IMR-90 (cell line): ENCODE measurements around the gene TAS2R40. TPM values are rescaled to one million over a fixed set of nuclear protein-coding genes. Genes with fewer than 3 reads are reported as not detected.

Experiments used
- ATAC-seq: fragments of 200-7000 bp; cut with Tn5 transposase; 2 replicates; pipeline ENCODE4 v1.9.1; 2020; ENCODE audit warnings: low read depth, mild to moderate bottlenecking, moderate library complexity
- BruUV-seq: library from RNA; stranded (reverse); fragments of 400-500 nt; replicated peaks from 2 replicates; lab custom pipeline; 2021; lab: Mats Ljungman, UMichigan
- CTCF ChIA-PET: fragments of 300-600 bp; formaldehyde crosslinking; extraction: SDS; loops from one replicate; lab custom pipeline; 2021; ENCODE audit warnings: antibody characterized with exemption; lab: Yijun Ruan, JAX
- POLR2A ChIA-PET: fragments of 300-600 bp; sonication (Branson Sonifier 250); formaldehyde crosslinking; loops from one replicate; lab custom pipeline; 2022; ENCODE audit warnings: antibody characterized with exemption; ENCODE audit not compliant: unreplicated experiment; lab: Charles Lee
- DNase-seq: peaks from one replicate; pipeline ENCODE4 v3.0.0; 2013
- H2AFZ ChIP-seq: replicated peaks from 2 replicates; pipeline ENCODE3; 2013; ENCODE audit warnings: low read length, mild to moderate bottlenecking; ENCODE audit not compliant: poor library complexity
- H2AK5ac ChIP-seq: 2 replicates; pipeline ENCODE4 v1.6.1; 2013; ENCODE audit warnings: low read depth, low read length, inconsistent platforms
- H2AK9ac ChIP-seq: replicated peaks from 2 replicates; pipeline ENCODE3; 2013; ENCODE audit warnings: mild to moderate bottlenecking, low read depth, low read length, moderate library complexity; ENCODE audit not compliant: poor library complexity
- H2BK120ac ChIP-seq: 2 replicates; pipeline ENCODE4 v1.6.1; 2013; ENCODE audit warnings: low read depth, low read length, inconsistent platforms
- H2BK15ac ChIP-seq: 3 replicates; pipeline ENCODE4 v1.6.1; 2013; ENCODE audit warnings: low read depth, low read length, inconsistent platforms
- H2BK20ac ChIP-seq: 2 replicates; pipeline ENCODE4 v1.6.1; 2013; ENCODE audit warnings: low read depth, mild to moderate bottlenecking, inconsistent platforms, low read length, moderate library complexity
- H2BK5ac ChIP-seq: 2 replicates; pipeline ENCODE4 v1.6.1; 2013; ENCODE audit warnings: mild to moderate bottlenecking, low read depth, low read length, inconsistent platforms; ENCODE audit not compliant: poor library complexity, severe bottlenecking
- H3K14ac ChIP-seq: replicated peaks from 2 replicates; pipeline ENCODE4 v1.6.1; 2013; ENCODE audit warnings: low read depth, low read length, inconsistent platforms
- H3K18ac ChIP-seq: 2 replicates; pipeline ENCODE4 v1.6.1; 2013; ENCODE audit warnings: low read depth, low read length, control low read depth
- H3K23ac ChIP-seq: 2 replicates; pipeline ENCODE4 v1.6.1; 2013; ENCODE audit warnings: low read depth, low read length, inconsistent platforms
- H3K27ac ChIP-seq: 2 replicates; pipeline ENCODE4 v1.5.1; 2013; ENCODE audit warnings: mild to moderate bottlenecking, control low read depth, low read length; ENCODE audit not compliant: insufficient read depth
- H3K27me3 ChIP-seq: 2 replicates; pipeline ENCODE4 v1.6.1; 2013; ENCODE audit warnings: low read length; ENCODE audit not compliant: control insufficient read depth, insufficient read depth
- H3K36me3 ChIP-seq: 2 replicates; pipeline ENCODE4 v1.6.1; 2013; ENCODE audit warnings: low read length, mixed read lengths; ENCODE audit not compliant: control insufficient read depth, insufficient read depth
- H3K4ac ChIP-seq: 2 replicates; pipeline ENCODE4 v1.6.1; 2013; ENCODE audit warnings: low read depth, low read length, inconsistent platforms
- H3K4me1 ChIP-seq: 2 replicates; pipeline ENCODE4 v1.6.1; 2013; ENCODE audit warnings: low read length, mixed read lengths; ENCODE audit not compliant: control insufficient read depth, insufficient read depth
- H3K4me2 ChIP-seq: 2 replicates; pipeline ENCODE4 v1.6.1; 2013; ENCODE audit warnings: low read depth, mild to moderate bottlenecking, control low read depth, low read length, moderate library complexity
- H3K4me3 ChIP-seq: 2 replicates; pipeline ENCODE4 v1.5.1; 2013; ENCODE audit warnings: low read depth, mild to moderate bottlenecking, control low read depth, low read length, moderate library complexity; ENCODE audit not compliant: insufficient read depth
- H3K56ac ChIP-seq: 2 replicates; pipeline ENCODE4 v1.6.1; 2013; ENCODE audit warnings: low read length, inconsistent platforms; ENCODE audit not compliant: insufficient read depth; ENCODE audit errors: extremely low read depth
- H3K79me1 ChIP-seq, 2 experiments: 2 replicates each; pipeline ENCODE4 v1.6.1; 2013; ENCODE audit warnings: low read length in 2 of 2, inconsistent platforms in 1 of 2, low read depth in 1 of 2
- H3K9ac ChIP-seq: 2 replicates; pipeline ENCODE4 v1.6.1; 2013; ENCODE audit warnings: low read depth, low read length, control low read depth
- H3K9me1 ChIP-seq: 2 replicates; pipeline ENCODE4 v1.6.1; 2013; ENCODE audit warnings: low read length, inconsistent platforms; ENCODE audit not compliant: insufficient read depth
- H3K9me3 ChIP-seq: 2 replicates; pipeline ENCODE4 v1.6.1; 2013; ENCODE audit warnings: low read length; ENCODE audit not compliant: control insufficient read depth, insufficient read depth
- H4K20me1 ChIP-seq: 2 replicates; pipeline ENCODE4 v1.6.1; 2013; ENCODE audit warnings: low read length, inconsistent platforms; ENCODE audit not compliant: insufficient read depth
- H4K5ac ChIP-seq: 2 replicates; pipeline ENCODE4 v1.6.1; 2013; ENCODE audit warnings: mild to moderate bottlenecking, low read depth, low read length, control low read depth
- H4K8ac ChIP-seq, 2 experiments: 2 replicates each; pipeline ENCODE4 v1.6.1; 2013; ENCODE audit warnings: low read depth in 2 of 2, low read length in 2 of 2, control low read depth in 1 of 2, inconsistent platforms in 1 of 2
- H4K91ac ChIP-seq: 2 replicates; pipeline ENCODE4 v1.6.1; 2013; ENCODE audit warnings: low read depth, low read length, inconsistent platforms; ENCODE audit not compliant: insufficient read depth
- CHD1 ChIP-seq: IDR thresholded peaks from 2 replicates; pipeline ENCODE4 v1.6.1; 2012; ENCODE audit warnings: low read depth, low read length, improper control_type of control experiment
- ELK1 ChIP-seq: fragments of 150-350 bp; IDR thresholded peaks from 2 replicates; pipeline ENCODE4 v1.6.1; 2016; ENCODE audit warnings: low read depth, mild to moderate bottlenecking, low read length, moderate library complexity, borderline replicate concordance
- MAFK ChIP-seq: IDR thresholded peaks from 2 replicates; pipeline ENCODE4 v1.6.1; 2012; ENCODE audit warnings: low read depth, low read length, improper control_type of control experiment
- MAZ ChIP-seq: IDR thresholded peaks from 2 replicates; pipeline ENCODE4 v1.6.1; 2012; ENCODE audit warnings: low read depth, mild to moderate bottlenecking, low read length, improper control_type of control experiment, moderate library complexity, borderline replicate concordance
- MXI1 ChIP-seq: IDR thresholded peaks from 2 replicates; pipeline ENCODE4 v1.6.1; 2012; ENCODE audit warnings: low read depth, mild to moderate bottlenecking, low read length, moderate library complexity, borderline replicate concordance
- NFE2L2 ChIP-seq: fragments of 150-350 bp; IDR thresholded peaks from 2 replicates; pipeline ENCODE4 v1.6.1; 2016; ENCODE audit warnings: low read depth, mild to moderate bottlenecking, low read length
- POLR2A ChIP-seq: IDR thresholded peaks from 2 replicates; pipeline ENCODE4 v1.6.1; 2012; ENCODE audit warnings: mild to moderate bottlenecking, low read depth, low read length
- RAD21 ChIP-seq: IDR thresholded peaks from 2 replicates; pipeline ENCODE4 v1.6.1; 2012; ENCODE audit warnings: low read length, improper control_type of control experiment
- RFX5 ChIP-seq: IDR thresholded peaks from 2 replicates; pipeline ENCODE4 v1.8.0; 2012; ENCODE audit warnings: low read depth, mild to moderate bottlenecking, low read length, moderate library complexity
- SMC3 ChIP-seq: fragments of 150-350 bp; IDR thresholded peaks from 2 replicates; pipeline ENCODE4 v1.6.1; 2016; ENCODE audit warnings: low read depth, mild to moderate bottlenecking, antibody characterized with exemption, low read length, moderate library complexity
- USF2 ChIP-seq: fragments of 150-350 bp; IDR thresholded peaks from 2 replicates; pipeline ENCODE4 v1.6.1; 2017; ENCODE audit warnings: mild to moderate bottlenecking, antibody characterized with exemption, low read length, low read depth
- WGBS, 2 experiments: methylation state at CpG; one replicate each; pipeline versions ENCODE4 v1.1.5 to v1.1.7; 2013; ENCODE audit warnings: missing lambda C conversion rate in 2 of 2; ENCODE audit not compliant: insufficient read length in 1 of 2; ENCODE audit errors: extremely low coverage in 2 of 2; 5-methylcytosine and 5-hydroxymethylcytosine counted together
- dilution Hi-C: fragments of 300-500 bp; cut with HindIII; formaldehyde crosslinking; loops from one replicate; pipeline ENCODE4 v1.14.3; 2018; ENCODE audit warnings: low sequenced_read_pairs; ENCODE audit not compliant: unreplicated experiment
- in situ Hi-C: fragments of 300-500 bp; cut with MboI; formaldehyde crosslinking; loops from 3 replicates; pipeline ENCODE4 v1.14.3; 2019; ENCODE audit warnings: low sequenced_read_pairs, inconsistent platforms, mixed read lengths
- intact Hi-C: fragments of 100-400 bp; cut with micrococcal nuclease; formaldehyde crosslinking; loops from 2 replicates; pipeline ENCODE4 v1.10.0; 2022
- polyA plus RNA-seq, 3 experiments: library from polyadenylated mRNA; depleted of rRNA; stranded (reverse); fragments of >200 nt; gene quantifications; 2 replicates each; pipeline ENCODE4 v1.2.3, GENCODE V29; 2012; ENCODE audit warnings: low replicate concordance in 1 of 3
- total RNA-seq: library from RNA; depleted of rRNA; stranded (reverse); fragments of >200 nt; gene quantifications from 2 replicates; pipeline ENCODE4 v1.2.3, GENCODE V29; 2012

TAS2R40 gene
- total and polyA plus RNA-seq, 2 of the 4 experiments (the other 2 are of a cell fraction), result not detected

GRCh38 chr7:143243111-143243510, 21.3 kb downstream of the TAS2R40 start:
- POLR2A ChIA-PET, result no interaction called here
- Histone ChIP-seq H3K18ac (no peak overlapping the region), H2BK20ac (no peak overlapping the region), H2BK15ac (no peak overlapping the region), H3K56ac (no peak overlapping the region), H3K9me1 (no peaks in the 10 kb centered on the region), H3K23ac (no peak overlapping the region), H4K8ac (no peak overlapping the region), H3K36me3 (no peaks in the 10 kb centered on the region), H3K27ac (no peak overlapping the region), H2BK120ac (no peak overlapping the region), H2AFZ (no peak overlapping the region), H3K4me3 (no peak overlapping the region), H3K4me2 (no peak overlapping the region), H4K20me1 (no peaks in the 10 kb centered on the region), H4K91ac (no peak overlapping the region), H3K9me3 (no peaks in the 10 kb centered on the region), H2AK5ac (no peak overlapping the region), H3K27me3 (peaks cover 11% of the 10 kb centered on the region), H2BK5ac (no peak overlapping the region), H3K4me1 (peaks cover 4% of the 10 kb centered on the region; the same call in 1 of the 2 replicates), H3K4ac (no peak overlapping the region), H3K14ac (no peak overlapping the region), H2AK9ac (no peak overlapping the region), H3K9ac (no peak overlapping the region), H3K79me1 (no peaks in the 10 kb centered on the region), H4K5ac (no peak overlapping the region)
- ATAC-seq (no peak), DNase-seq (no peak)
- dilution Hi-C loops, result no loop called here
- no peak for TF ChIP-seq USF2
- no peak for TF ChIP-seq ELK1
- no peak for TF ChIP-seq MAFK
- no peak for TF ChIP-seq RAD21
- no peak for TF ChIP-seq MXI1
- TF ChIP-seq NFE2L2, result no peak
- no peak for TF ChIP-seq MAZ
- no peak for TF ChIP-seq CHD1
- TF ChIP-seq POLR2A, result no peak
- no peak for TF ChIP-seq SMC3
- no peak for TF ChIP-seq RFX5
- CTCF ChIA-PET, result interaction anchor here (0.6 kb wide), 1 partner anchor 48 kb away, joined by 3 read pairs; no protein-coding TSS in a partner anchor
- no CpG with 5 or more reads among the region's 7 CpGs for WGBS, 2 experiments
- intact Hi-C loops, result loop anchor here (5.0 kb wide), 1 partner anchor 139 kb away; the partner anchor contains the start of gene ZYX
- BruUV-seq, result no TSS peak
- in situ Hi-C loops, result no loop called here
